Measurements from ENCODE around the gene GRM5.
"Not testable (repeated sequence)": the region's sequence is repeated elsewhere in the genome, so short reads cannot be mapped to it uniquely, and the experiment has no call there.

DNA sequence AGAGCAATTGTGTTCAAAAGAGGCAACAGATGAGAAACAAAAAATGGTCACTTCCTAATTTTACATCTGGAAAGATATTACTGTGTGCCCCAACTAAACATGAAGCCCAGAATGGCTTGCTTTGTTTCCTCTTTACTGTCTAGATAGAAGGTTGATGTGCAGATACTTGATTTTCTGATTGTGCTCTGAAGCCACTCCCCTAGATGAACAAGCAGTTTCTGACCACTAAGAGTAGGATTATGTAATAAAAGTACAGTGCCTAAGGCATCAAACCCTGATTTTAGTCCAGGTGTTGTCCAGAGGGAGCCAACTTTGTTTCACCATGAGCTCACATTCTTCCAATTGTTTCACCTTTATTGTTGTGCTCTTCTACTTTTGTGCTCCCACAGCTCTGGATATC lies 116.9 kb downstream of the GRM5 start:
- TF ChIP-seq, protein P1, sequence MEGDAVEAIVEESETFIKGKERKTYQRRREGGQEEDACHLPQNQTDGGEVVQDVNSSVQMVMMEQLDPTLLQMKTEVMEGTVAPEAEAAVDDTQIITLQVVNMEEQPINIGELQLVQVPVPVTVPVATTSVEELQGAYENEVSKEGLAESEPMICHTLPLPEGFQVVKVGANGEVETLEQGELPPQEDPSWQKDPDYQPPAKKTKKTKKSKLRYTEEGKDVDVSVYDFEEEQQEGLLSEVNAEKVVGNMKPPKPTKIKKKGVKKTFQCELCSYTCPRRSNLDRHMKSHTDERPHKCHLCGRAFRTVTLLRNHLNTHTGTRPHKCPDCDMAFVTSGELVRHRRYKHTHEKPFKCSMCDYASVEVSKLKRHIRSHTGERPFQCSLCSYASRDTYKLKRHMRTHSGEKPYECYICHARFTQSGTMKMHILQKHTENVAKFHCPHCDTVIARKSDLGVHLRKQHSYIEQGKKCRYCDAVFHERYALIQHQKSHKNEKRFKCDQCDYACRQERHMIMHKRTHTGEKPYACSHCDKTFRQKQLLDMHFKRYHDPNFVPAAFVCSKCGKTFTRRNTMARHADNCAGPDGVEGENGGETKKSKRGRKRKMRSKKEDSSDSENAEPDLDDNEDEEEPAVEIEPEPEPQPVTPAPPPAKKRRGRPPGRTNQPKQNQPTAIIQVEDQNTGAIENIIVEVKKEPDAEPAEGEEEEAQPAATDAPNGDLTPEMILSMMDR (IDR thresholded peaks at IDR 0.05): not testable (repeated sequence)
- TF ChIP-seq POLR2A (IDR thresholded peaks at IDR 0.05): not testable (repeated sequence)
